ENCODE data around the gene RPRD1B. TPM values are rescaled to one million over a fixed set of nuclear protein-coding genes. Genes with fewer than 3 reads are reported as not detected.

Gene RPRD1B
- total and polyA plus RNA-seq, 7 donors: 10.2 to 31.9 (median 27.2) TPM

GRCh38 chr20:38001173-38001875 lies 32.2 kb upstream of the RPRD1B start:
- no peak for DNase-seq
- TF ChIP-seq POLR2A (IDR thresholded peaks at IDR 0.05) (no peak), POLR2AphosphoS5 (IDR thresholded peaks at IDR 0.05) (no peak), EP300 (IDR thresholded peaks at IDR 0.05) (no peak), CTCF (IDR thresholded peaks at IDR 0.05) (no peak)
- H3K27ac ChIP-seq: no peak overlapping the region
- peaks cover 0 to 3% (median 1%) of the 10 kb centered on the region in 4 donors for H3K4me1 ChIP-seq
- peaks cover 32 to 92% (median 41%) of the 10 kb centered on the region in 4 donors for H3K36me3 ChIP-seq
- 93% methylated on average over 6 of the region's 6 CpGs for WGBS, 2 donors
- intact Hi-C loops (cut with DNase I): no loop called here
- no peaks in the 10 kb centered on the region for H3K27me3 ChIP-seq
- H3K4me3 ChIP-seq: no peak overlapping the region
- H3K9me3 ChIP-seq: no peaks in the 10 kb centered on the region

GRCh38 chr20:38001981-38002380 lies 31.6 kb upstream of the RPRD1B start:
- no peaks in the 10 kb centered on the region for H3K9me3 ChIP-seq
- no peak for TF ChIP-seq POLR2A (IDR thresholded peaks at IDR 0.05)
- TF ChIP-seq CTCF (IDR thresholded peaks at IDR 0.05): no peak
- TF ChIP-seq EP300 (IDR thresholded peaks at IDR 0.05): no peak
- TF ChIP-seq POLR2AphosphoS5 (IDR thresholded peaks at IDR 0.05): no peak
- no peaks in the 10 kb centered on the region for H3K4me1 ChIP-seq
- H3K36me3 ChIP-seq: peaks cover 32 to 87% (median 38%) of the 10 kb centered on the region in 4 donors
- WGBS, 2 donors: 97 to 98% methylated on average over 4 of the region's 4 CpGs
- H3K27ac ChIP-seq: no peak overlapping the region
- DNase-seq: no peak
- no peak overlapping the region for H3K4me3 ChIP-seq
- intact Hi-C loops (cut with DNase I): no loop called here
- no peaks in the 10 kb centered on the region for H3K27me3 ChIP-seq

- Histone ChIP-seq H3K36me3 (peaks cover 32 to 83% (median 36%) of the 10 kb centered on the region in 4 donors), H3K9me3 (no peaks in the 10 kb centered on the region), H3K27me3 (no peaks in the 10 kb centered on the region), H3K4me1 (no peaks in the 10 kb centered on the region), H3K27ac (no peak overlapping the region), H3K4me3 (no peak overlapping the region)
- no peak for TF ChIP-seq POLR2A (IDR thresholded peaks at IDR 0.05)
- no peak for TF ChIP-seq EP300 (IDR thresholded peaks at IDR 0.05)
- no peak for TF ChIP-seq POLR2AphosphoS5 (IDR thresholded peaks at IDR 0.05)
- TF ChIP-seq CTCF (IDR thresholded peaks at IDR 0.05): no peak
- no peak for DNase-seq
- 92% methylated on average over 8 of the region's 8 CpGs for WGBS, 2 donors
- intact Hi-C loops (cut with DNase I): no loop called here
Observed at GRCh38 chr20:38002422-38002821, 31.1 kb upstream of the RPRD1B start.

- TF ChIP-seq POLR2A (IDR thresholded peaks at IDR 0.05) (no peak), CTCF (IDR thresholded peaks at IDR 0.05) (no peak), POLR2AphosphoS5 (IDR thresholded peaks at IDR 0.05) (no peak), EP300 (IDR thresholded peaks at IDR 0.05) (no peak)
- Histone ChIP-seq H3K4me3 (no peak overlapping the region), H3K9me3 (no peaks in the 10 kb centered on the region), H3K27me3 (no peaks in the 10 kb centered on the region), H3K27ac (no peak overlapping the region), H3K36me3 (peaks cover 19 to 63% (median 22%) of the 10 kb centered on the region in 4 donors), H3K4me1 (no peaks in the 10 kb centered on the region)
- intact Hi-C loops (cut with DNase I): no loop called here
- no peak for DNase-seq
- WGBS, 2 donors: 96 to 98% methylated on average over 1 of the region's 1 CpG
Observed at GRCh38 chr20:38004416-38004815, 29.1 kb upstream of the RPRD1B start.

All from sigmoid colon (tissue), 7 donors.